Fibroblast of lung (primary cell): ENCODE data around the gene NECAB3. TPM values are rescaled to one million over a fixed set of nuclear protein-coding genes. Genes with fewer than 3 reads are reported as not detected.

Source experiments
- DNase-seq, 2 donors: peaks; one replicate each; pipeline versions ENCODE4 v3.0.0 to v3.0.0-alpha.2; 2010; ENCODE audit warnings: low read depth in 2 of 2
- H2AFZ ChIP-seq: 2 replicates; pipeline ENCODE4 v1.5.1; 2012; ENCODE audit warnings: low read length, control low read depth, inconsistent platforms
- H3K27ac ChIP-seq: 2 replicates; pipeline ENCODE4 v1.5.1; 2011; ENCODE audit warnings: low read length, control low read depth; ENCODE audit not compliant: insufficient read depth
- H3K27me3 ChIP-seq: 2 replicates; pipeline ENCODE4 v1.5.1; 2011; ENCODE audit warnings: mild to moderate bottlenecking, low read length; ENCODE audit not compliant: control insufficient read depth, insufficient read depth
- H3K36me3 ChIP-seq: 2 replicates; pipeline ENCODE4 v1.5.1; 2011; ENCODE audit warnings: low read length; ENCODE audit not compliant: control insufficient read depth, insufficient read depth
- H3K4me1 ChIP-seq: 2 replicates; pipeline ENCODE4 v1.5.1; 2011; ENCODE audit warnings: low read length; ENCODE audit not compliant: control insufficient read depth, insufficient read depth; ENCODE audit errors: extremely low read depth
- H3K4me2 ChIP-seq: 2 replicates; pipeline ENCODE4 v1.5.1; 2011; ENCODE audit warnings: low read length, control low read depth; ENCODE audit not compliant: insufficient read depth; ENCODE audit errors: extremely low read depth
- H3K4me3 ChIP-seq, 4 experiments: fragments of 200-600 bp in 1 of 4; sonication (generic) in 1 of 4; replicated peaks in 1 of 4; 2 replicates each; pipeline ENCODE4 v1.5.1; 2011 to 2016; ENCODE audit warnings: low read length in 4 of 4, low read depth in 3 of 4, mild to moderate bottlenecking in 3 of 4, control low read depth in 2 of 4, inconsistent platforms in 1 of 4, mixed read lengths in 1 of 4; ENCODE audit not compliant: insufficient read depth in 1 of 4; ENCODE audit errors: control extremely low read depth in 1 of 4
- H3K79me2 ChIP-seq: 2 replicates; pipeline ENCODE4 v1.5.1; 2012; ENCODE audit warnings: mild to moderate bottlenecking, low read length, inconsistent platforms; ENCODE audit not compliant: control insufficient read depth, insufficient read depth
- H3K9ac ChIP-seq: 2 replicates; pipeline ENCODE4 v1.5.1; 2011; ENCODE audit warnings: mild to moderate bottlenecking, low read length, control low read depth; ENCODE audit not compliant: insufficient read depth
- H3K9me3 ChIP-seq: 2 replicates; pipeline ENCODE4 v1.5.1; 2012; ENCODE audit warnings: low read depth, low read length; ENCODE audit not compliant: control insufficient read depth, insufficient read depth
- H4K20me1 ChIP-seq: 2 replicates; pipeline ENCODE4 v1.5.1; 2011; ENCODE audit warnings: low read length; ENCODE audit not compliant: control insufficient read depth, insufficient read depth; ENCODE audit errors: extremely low read depth
- EZH2 ChIP-seq: IDR thresholded peaks from 2 replicates; pipeline ENCODE4 v1.5.1; 2012; ENCODE audit warnings: low read length, control low read depth, mild to moderate bottlenecking; ENCODE audit errors: missing control alignments
- polyA plus RNA-seq, 2 donors: library from polyadenylated mRNA; depleted of rRNA in 1 of 2; stranded (reverse) in 1 of 2; unstranded in 1 of 2; fragments of >200 nt; gene quantifications; 2 replicates each; pipeline ENCODE4 v1.2.1, GENCODE V29; 2011 to 2012; ENCODE audit warnings: missing spikeins in 1 of 2
- total RNA-seq: library from RNA; depleted of rRNA; stranded (reverse); fragments of >200 nt; gene quantifications from 2 replicates; pipeline ENCODE4 v1.2.1, GENCODE V29; 2014
- TF ChIP-seq, protein P1 (sequence below), 2 donors: IDR thresholded peaks in 1 of 2; conservative IDR thresholded peaks in 1 of 2; 1 replicate in 1 of 2; 2 replicates in 1 of 2; pipeline ENCODE4 v1.5.1; 2011 to 2012; ENCODE audit warnings: low read length in 2 of 2, control low read depth in 1 of 2, inconsistent platforms in 1 of 2, low read depth in 1 of 2, mild to moderate bottlenecking in 1 of 2

Gene NECAB3
- total and polyA plus RNA-seq, 2 donors (not counting 1 experiment from before 2014, with no cell fraction given) = 5.1 to 20.5 TPM

- TF ChIP-seq, protein P1, sequence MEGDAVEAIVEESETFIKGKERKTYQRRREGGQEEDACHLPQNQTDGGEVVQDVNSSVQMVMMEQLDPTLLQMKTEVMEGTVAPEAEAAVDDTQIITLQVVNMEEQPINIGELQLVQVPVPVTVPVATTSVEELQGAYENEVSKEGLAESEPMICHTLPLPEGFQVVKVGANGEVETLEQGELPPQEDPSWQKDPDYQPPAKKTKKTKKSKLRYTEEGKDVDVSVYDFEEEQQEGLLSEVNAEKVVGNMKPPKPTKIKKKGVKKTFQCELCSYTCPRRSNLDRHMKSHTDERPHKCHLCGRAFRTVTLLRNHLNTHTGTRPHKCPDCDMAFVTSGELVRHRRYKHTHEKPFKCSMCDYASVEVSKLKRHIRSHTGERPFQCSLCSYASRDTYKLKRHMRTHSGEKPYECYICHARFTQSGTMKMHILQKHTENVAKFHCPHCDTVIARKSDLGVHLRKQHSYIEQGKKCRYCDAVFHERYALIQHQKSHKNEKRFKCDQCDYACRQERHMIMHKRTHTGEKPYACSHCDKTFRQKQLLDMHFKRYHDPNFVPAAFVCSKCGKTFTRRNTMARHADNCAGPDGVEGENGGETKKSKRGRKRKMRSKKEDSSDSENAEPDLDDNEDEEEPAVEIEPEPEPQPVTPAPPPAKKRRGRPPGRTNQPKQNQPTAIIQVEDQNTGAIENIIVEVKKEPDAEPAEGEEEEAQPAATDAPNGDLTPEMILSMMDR (conservative IDR thresholded peaks at IDR 0.05 in 1 of 2, IDR thresholded peaks at IDR 0.05 in 1 of 2; ENCODE audit: low read depth in 1 of 2, low read length in 2 of 2) = no peak
- no peak for TF ChIP-seq EZH2
- H2AFZ ChIP-seq = no peak overlapping the region
- no peak for DNase-seq
- H3K4me1 ChIP-seq = no peaks in the 10 kb centered on the region
- no peaks in the 10 kb centered on the region for H3K36me3 ChIP-seq
- no peaks in the 10 kb centered on the region for H3K27me3 ChIP-seq
- no peak overlapping the region for H3K4me2 ChIP-seq
- no peaks in the 10 kb centered on the region for H3K79me2 ChIP-seq
- H3K9ac ChIP-seq = no peak overlapping the region
- no peaks in the 10 kb centered on the region for H4K20me1 ChIP-seq
- no peaks in the 10 kb centered on the region for H3K9me3 ChIP-seq
- H3K27ac ChIP-seq = no peak overlapping the region
- H3K4me3 ChIP-seq = no peak overlapping the region
Observed at GRCh38 chr20:33629979-33630378, 44.2 kb downstream of the NECAB3 start.

DNA sequence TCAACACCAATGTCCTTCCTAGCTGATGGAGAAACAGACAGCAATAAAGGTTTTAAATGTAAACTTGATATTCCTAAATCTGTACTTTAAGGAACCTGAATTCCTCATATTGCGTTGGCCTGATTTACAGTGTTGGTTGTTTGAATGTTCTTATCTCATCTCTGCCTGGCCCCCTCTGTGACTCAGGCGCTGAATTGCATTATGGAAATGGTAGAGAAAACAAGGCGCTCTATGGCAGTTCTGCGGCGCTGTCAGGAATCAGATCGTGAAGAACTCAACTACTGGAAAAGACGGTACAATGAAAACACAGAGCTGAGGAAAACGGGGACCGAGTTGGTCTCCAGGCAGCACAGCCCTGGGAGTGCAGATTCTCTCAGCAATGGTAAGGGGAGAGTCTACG lies 44.7 kb downstream of the NECAB3 start:
- Histone ChIP-seq H4K20me1 (no peaks in the 10 kb centered on the region), H3K4me2 (no peak overlapping the region), H3K27ac (no peak overlapping the region), H2AFZ (no peak overlapping the region), H3K4me1 (no peaks in the 10 kb centered on the region), H3K79me2 (no peaks in the 10 kb centered on the region), H3K36me3 (no peaks in the 10 kb centered on the region), H3K9me3 (no peaks in the 10 kb centered on the region), H3K4me3 (no peak overlapping the region), H3K9ac (no peak overlapping the region), H3K27me3 (no peaks in the 10 kb centered on the region)
- TF ChIP-seq EZH2 = no peak
- TF ChIP-seq, protein P1 (conservative IDR thresholded peaks at IDR 0.05 in 1 of 2, IDR thresholded peaks at IDR 0.05 in 1 of 2; ENCODE audit: low read depth in 1 of 2, low read length in 2 of 2) = no peak
- DNase-seq = no peak

DNA sequence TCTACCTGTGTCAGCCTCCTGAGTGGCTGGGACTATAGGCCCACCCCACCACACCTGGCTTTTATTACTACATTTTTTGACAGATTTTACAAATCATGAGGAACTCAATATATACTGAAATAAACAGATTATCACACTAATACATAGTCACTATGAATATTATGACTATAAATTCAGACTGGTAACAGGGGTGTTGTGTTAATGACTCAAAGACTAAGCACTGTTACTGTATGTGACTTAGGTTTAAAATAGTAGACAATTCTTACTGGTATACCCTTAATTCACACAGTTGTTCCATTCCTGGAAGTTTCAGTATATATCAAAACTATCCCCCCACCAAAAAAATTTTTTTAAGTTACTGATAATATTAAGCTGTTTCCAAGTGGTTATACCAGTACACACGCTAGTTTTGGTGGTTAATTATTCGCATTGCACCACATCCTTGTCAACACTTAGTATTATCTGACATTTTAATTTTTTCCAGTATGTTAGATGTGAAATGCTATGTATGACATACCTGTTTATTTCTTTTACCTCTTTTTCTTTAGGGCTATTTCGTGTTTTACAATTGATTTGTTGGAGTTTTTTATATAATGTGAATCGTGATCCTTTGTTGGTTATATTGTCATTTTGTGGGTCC lies 46.5 kb downstream of the NECAB3 start:
- DNase-seq = no peak
- Histone ChIP-seq H3K4me1 (no peaks in the 10 kb centered on the region), H4K20me1 (no peaks in the 10 kb centered on the region), H3K4me3 (no peak overlapping the region), H3K27me3 (no peaks in the 10 kb centered on the region), H3K27ac (no peak overlapping the region), H3K9me3 (no peaks in the 10 kb centered on the region), H3K9ac (no peak overlapping the region), H3K36me3 (no peaks in the 10 kb centered on the region), H3K79me2 (no peaks in the 10 kb centered on the region), H3K4me2 (no peak overlapping the region), H2AFZ (no peak overlapping the region)
- TF ChIP-seq, protein P1 (conservative IDR thresholded peaks at IDR 0.05 in 1 of 2, IDR thresholded peaks at IDR 0.05 in 1 of 2; ENCODE audit: low read depth in 1 of 2, low read length in 2 of 2) = no peak
- no peak for TF ChIP-seq EZH2
